Suprapubic skin (tissue), 3 donors: ENCODE data around the gene GOLGA8T.
"Not testable (repeated sequence)": the region's sequence is repeated elsewhere in the genome, so short reads cannot be mapped to it uniquely, and the experiment has no call there.

Experiments
- EP300 ChIP-seq: sonication (generic); formaldehyde crosslinking; IDR thresholded peaks from one replicate; pipeline ENCODE4 v1.6.1; 2017; ENCODE audit warnings: antibody characterized with exemption
- POLR2A ChIP-seq, 2 donors: fragments of 450-650 bp; IDR thresholded peaks; one replicate each; pipeline ENCODE4 v1.6.1; 2017; ENCODE audit warnings: antibody characterized with exemption in 2 of 2, mild to moderate bottlenecking in 2 of 2, moderate library complexity in 2 of 2
- TF ChIP-seq, protein P1 (sequence below), 2 donors: fragments of 200-600 bp in 1 of 2; fragments of 450-650 bp in 1 of 2; sonication (generic) in 1 of 2; IDR thresholded peaks; one replicate each; pipeline ENCODE4 v1.5.1; 2016 to 2019; ENCODE audit warnings: antibody characterized with exemption in 2 of 2, mild to moderate bottlenecking in 1 of 2, moderate library complexity in 1 of 2

- TF ChIP-seq POLR2A (IDR thresholded peaks at IDR 0.05); EP300: not testable (repeated sequence)
- TF ChIP-seq, protein P1, sequence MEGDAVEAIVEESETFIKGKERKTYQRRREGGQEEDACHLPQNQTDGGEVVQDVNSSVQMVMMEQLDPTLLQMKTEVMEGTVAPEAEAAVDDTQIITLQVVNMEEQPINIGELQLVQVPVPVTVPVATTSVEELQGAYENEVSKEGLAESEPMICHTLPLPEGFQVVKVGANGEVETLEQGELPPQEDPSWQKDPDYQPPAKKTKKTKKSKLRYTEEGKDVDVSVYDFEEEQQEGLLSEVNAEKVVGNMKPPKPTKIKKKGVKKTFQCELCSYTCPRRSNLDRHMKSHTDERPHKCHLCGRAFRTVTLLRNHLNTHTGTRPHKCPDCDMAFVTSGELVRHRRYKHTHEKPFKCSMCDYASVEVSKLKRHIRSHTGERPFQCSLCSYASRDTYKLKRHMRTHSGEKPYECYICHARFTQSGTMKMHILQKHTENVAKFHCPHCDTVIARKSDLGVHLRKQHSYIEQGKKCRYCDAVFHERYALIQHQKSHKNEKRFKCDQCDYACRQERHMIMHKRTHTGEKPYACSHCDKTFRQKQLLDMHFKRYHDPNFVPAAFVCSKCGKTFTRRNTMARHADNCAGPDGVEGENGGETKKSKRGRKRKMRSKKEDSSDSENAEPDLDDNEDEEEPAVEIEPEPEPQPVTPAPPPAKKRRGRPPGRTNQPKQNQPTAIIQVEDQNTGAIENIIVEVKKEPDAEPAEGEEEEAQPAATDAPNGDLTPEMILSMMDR (IDR thresholded peaks at IDR 0.05) = not testable (repeated sequence)
These were observed 32.6 kb downstream of the GOLGA8T start for GRCh38 chr15:30167403-30167802.
